Astrocyte of the cerebellum (primary cell): ENCODE data around the gene DUOX2.

Experiments
- DNase-seq: peaks from one replicate; pipeline ENCODE4 v3.0.0-alpha.2; 2011; ENCODE audit warnings: low read depth
- H3K4me3 ChIP-seq: 2 replicates; pipeline ENCODE4 v1.5.1; 2011; ENCODE audit warnings: mild to moderate bottlenecking, low read depth, low read length, moderate library complexity
- in situ Hi-C: cut with HindIII; loops from 2 replicates; pipeline ENCODE4 v1.10.0; 2017; ENCODE audit warnings: low sequenced_read_pairs
- TF ChIP-seq, protein P1 (sequence below): IDR thresholded peaks from 2 replicates; pipeline ENCODE4 v1.5.1; 2012; ENCODE audit warnings: low read length, low read depth, moderate library complexity, mild to moderate bottlenecking; ENCODE audit errors: missing control alignments

Gene DUOX2

DNA sequence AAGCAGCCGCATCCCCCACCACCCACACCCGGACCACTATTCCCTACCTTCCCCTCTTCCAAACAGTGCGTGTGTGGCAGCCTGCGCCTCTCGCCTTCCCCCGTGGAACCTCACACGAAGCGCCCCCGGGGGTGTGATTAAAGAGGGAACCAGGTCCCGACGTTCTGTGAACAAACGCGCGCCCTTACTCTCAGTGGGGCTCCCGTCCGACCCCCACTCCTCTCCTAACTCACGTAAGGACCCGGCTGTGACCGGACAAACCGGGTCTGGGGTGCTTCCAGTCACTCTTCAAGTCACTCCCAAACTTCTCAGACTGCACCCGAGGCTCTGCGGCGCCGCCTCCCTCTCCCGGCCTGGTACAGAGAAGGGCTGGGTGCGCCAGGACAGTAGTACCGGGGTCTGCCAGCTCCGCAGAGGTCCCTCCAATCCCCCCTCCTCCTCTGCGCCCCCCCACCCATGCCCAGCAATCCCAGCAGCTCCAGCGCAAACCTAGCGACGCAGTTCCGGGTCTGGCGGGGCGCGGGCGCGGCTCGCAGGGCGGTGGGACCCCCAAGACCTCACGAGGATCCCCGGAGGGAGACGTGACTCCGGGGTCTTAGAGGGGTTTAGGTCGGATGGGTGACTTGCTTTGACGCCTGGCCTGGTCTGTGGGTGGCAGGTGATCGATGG is 15.1 kb upstream of the DUOX2 start:
- no peak overlapping the region for H3K4me3 ChIP-seq

DNA sequence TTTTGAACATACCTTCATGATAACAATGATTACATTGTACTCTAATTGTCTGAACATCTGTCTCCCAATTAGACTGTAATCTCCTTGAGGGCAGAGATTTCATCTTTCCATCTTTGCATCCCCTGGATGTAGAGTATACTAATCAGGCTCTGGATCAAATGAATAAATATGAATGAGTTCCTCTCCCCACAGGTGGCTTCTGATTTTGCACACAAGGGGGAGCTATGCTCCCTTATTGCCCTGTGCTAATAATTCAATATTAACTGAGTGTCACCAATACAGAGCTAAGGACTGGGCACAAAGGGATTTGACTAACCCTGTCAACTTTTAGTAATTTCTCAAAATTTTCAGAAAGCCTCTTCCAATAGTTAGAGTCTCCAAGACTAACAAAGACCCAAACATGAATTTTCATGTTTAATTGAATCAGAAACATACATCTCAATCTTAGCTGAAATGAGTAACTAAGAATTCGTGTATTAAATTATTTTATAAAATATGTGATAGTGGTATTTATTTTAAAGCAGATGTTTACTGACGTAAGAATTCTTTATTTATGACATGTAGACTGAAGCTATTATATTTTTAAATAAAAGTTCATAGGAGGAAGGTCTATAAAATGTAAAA is 12.7 kb upstream of the DUOX2 start:
- no peak overlapping the region for H3K4me3 ChIP-seq
- TF ChIP-seq, protein P1, sequence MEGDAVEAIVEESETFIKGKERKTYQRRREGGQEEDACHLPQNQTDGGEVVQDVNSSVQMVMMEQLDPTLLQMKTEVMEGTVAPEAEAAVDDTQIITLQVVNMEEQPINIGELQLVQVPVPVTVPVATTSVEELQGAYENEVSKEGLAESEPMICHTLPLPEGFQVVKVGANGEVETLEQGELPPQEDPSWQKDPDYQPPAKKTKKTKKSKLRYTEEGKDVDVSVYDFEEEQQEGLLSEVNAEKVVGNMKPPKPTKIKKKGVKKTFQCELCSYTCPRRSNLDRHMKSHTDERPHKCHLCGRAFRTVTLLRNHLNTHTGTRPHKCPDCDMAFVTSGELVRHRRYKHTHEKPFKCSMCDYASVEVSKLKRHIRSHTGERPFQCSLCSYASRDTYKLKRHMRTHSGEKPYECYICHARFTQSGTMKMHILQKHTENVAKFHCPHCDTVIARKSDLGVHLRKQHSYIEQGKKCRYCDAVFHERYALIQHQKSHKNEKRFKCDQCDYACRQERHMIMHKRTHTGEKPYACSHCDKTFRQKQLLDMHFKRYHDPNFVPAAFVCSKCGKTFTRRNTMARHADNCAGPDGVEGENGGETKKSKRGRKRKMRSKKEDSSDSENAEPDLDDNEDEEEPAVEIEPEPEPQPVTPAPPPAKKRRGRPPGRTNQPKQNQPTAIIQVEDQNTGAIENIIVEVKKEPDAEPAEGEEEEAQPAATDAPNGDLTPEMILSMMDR, result peak; percentile 66
- in situ Hi-C loops, result no loop called here
- no peak for DNase-seq

More for the DNA sequence above, 15.1 kb upstream of the DUOX2 start:
- DNase-seq, result no peak
- in situ Hi-C loops, result no loop called here
- TF ChIP-seq, protein P1, result no peak

- in situ Hi-C loops, result no loop called here
- TF ChIP-seq, protein P1, result no peak
- DNase-seq, result no peak
- H3K4me3 ChIP-seq, result no peak overlapping the region
These were observed 9.4 kb upstream of the DUOX2 start for GRCh38 chr15:45123397-45123796.

DNA sequence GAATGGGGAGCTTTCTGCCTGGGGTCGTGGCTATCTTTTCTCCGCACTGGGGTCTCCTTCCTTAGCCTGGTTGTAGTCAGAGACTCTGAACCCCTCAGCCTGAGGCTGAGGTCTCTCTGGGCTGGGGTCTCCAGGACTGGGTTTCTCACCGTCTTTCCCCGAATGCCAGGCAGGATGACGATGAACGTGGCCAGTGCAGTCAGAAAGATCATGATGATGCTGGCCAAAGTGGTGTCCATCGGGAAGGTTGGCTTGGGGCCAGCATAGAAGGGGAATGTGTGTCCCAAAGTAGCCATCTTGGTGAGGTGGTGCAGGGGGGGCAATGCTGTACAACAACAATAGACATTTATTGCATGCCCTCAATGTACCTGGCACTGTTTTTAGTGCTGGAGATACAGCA is 8.7 kb upstream of the DUOX2 start:
- no peak for DNase-seq
- in situ Hi-C loops, result no loop called here
- H3K4me3 ChIP-seq, result no peak overlapping the region
- TF ChIP-seq, protein P1, result no peak

GRCh38 chr15:45121706-45122417 is 7.9 kb upstream of the DUOX2 start:
- in situ Hi-C loops, result no loop called here
- peak; percentile 6 for DNase-seq
- TF ChIP-seq, protein P1, result no peak
- H3K4me3 ChIP-seq, result no peak overlapping the region

DNA sequence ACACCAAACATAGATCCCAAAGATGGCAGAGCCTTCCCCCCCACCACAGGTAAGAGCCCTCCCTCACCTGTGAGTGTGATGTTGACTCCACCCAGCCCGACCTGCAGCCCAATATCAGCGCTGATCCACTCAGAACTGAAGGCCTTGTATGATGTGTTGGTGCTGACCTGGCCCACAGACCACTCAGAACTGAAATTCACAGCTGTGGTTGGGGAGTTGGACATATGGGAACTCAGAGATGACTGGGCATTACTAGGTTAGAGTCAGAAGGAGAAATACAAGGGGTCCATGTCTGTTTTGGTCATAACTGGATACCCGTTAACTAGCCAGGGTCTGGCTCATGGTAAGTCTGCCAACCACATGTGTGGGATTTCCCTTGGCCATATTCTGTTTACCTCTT is 7.0 kb upstream of the DUOX2 start:
- in situ Hi-C loops, result no loop called here
- TF ChIP-seq, protein P1, result no peak

More for the DNA sequence above, 7.0 kb upstream of the DUOX2 start:
- DNase-seq, result no peak
- H3K4me3 ChIP-seq, result no peak overlapping the region
